ENCODE data around the gene RCOR2. TPM values are rescaled to one million over a fixed set of nuclear protein-coding genes. Genes with fewer than 3 reads are reported as not detected.

Gene RCOR2
- total RNA-seq, 1 donor from 2014 or later = 1.6 TPM

- DNase-seq (ENCODE audit: low read depth) = no peak
Observed at GRCh38 chr11:63907808-63908530, 9.0 kb downstream of the RCOR2 start.

GRCh38 chr11:63907063-63907462, 9.9 kb downstream of the RCOR2 start:
- no peak for DNase-seq (ENCODE audit: low read depth)

- DNase-seq (ENCODE audit: low read depth) = no peak
Observed at GRCh38 chr11:63906585-63906984, 10.4 kb downstream of the RCOR2 start.

- DNase-seq (ENCODE audit: low read depth) = no peak
Observed at GRCh38 chr11:63906087-63906486, 10.9 kb downstream of the RCOR2 start.

- no peak for DNase-seq (ENCODE audit: low read depth)
Observed at GRCh38 chr11:63905179-63905578, 11.8 kb downstream of the RCOR2 start.

GRCh38 chr11:63904743-63905142, 12.2 kb downstream of the RCOR2 start:
- no peak for DNase-seq (ENCODE audit: low read depth)

- DNase-seq (ENCODE audit: low read depth) = no peak
Observed at GRCh38 chr11:63903884-63904283, 13.1 kb downstream of the RCOR2 start.

GRCh38 chr11:63901660-63902059, 15.3 kb downstream of the RCOR2 start:
- no peak for DNase-seq (ENCODE audit: low read depth)

- no peak for DNase-seq (ENCODE audit: low read depth)
Observed at GRCh38 chr11:63897459-63898146, 19.4 kb downstream of the RCOR2 start.

GRCh38 chr11:63896071-63896470, 20.9 kb downstream of the RCOR2 start:
- DNase-seq (ENCODE audit: low read depth) = no peak

GRCh38 chr11:63893355-63893754, 23.6 kb downstream of the RCOR2 start:
- DNase-seq (ENCODE audit: low read depth) = no peak

- DNase-seq (ENCODE audit: low read depth) = peak; percentile 53
Observed at GRCh38 chr11:63892228-63892627, 24.7 kb downstream of the RCOR2 start.

- DNase-seq (ENCODE audit: low read depth) = no peak
Observed at GRCh38 chr11:63890368-63890767, 26.6 kb downstream of the RCOR2 start.

- no peak for DNase-seq (ENCODE audit: low read depth)
Observed at GRCh38 chr11:63889344-63889743, 27.6 kb downstream of the RCOR2 start.

GRCh38 chr11:63888170-63889086, 28.5 kb downstream of the RCOR2 start:
- peak; percentile 87 for DNase-seq (ENCODE audit: low read depth)

GRCh38 chr11:63887386-63887999, 29.5 kb downstream of the RCOR2 start:
- no peak for DNase-seq (ENCODE audit: low read depth)

GRCh38 chr11:63884196-63884932, 32.6 kb downstream of the RCOR2 start:
- peak; percentile 46 for DNase-seq (ENCODE audit: low read depth)

- DNase-seq (ENCODE audit: low read depth) = no peak
Observed at GRCh38 chr11:63883791-63884190, 33.2 kb downstream of the RCOR2 start.

- peak; percentile 38 for DNase-seq (ENCODE audit: low read depth)
Observed at GRCh38 chr11:63882555-63883242, 34.3 kb downstream of the RCOR2 start.

- no peak for DNase-seq (ENCODE audit: low read depth)
Observed at GRCh38 chr11:63880403-63880790, 36.6 kb downstream of the RCOR2 start.
